ENCODE results near the gene NR2C1. TPM values are rescaled to one million over a fixed set of nuclear protein-coding genes. Genes with fewer than 3 reads are reported as not detected.

Gene NR2C1
- total and polyA plus RNA-seq, 9 of the 15 experiments (the other 6 are each of a cell fraction or from before 2014, with no cell fraction given) = 8.5 to 42.4 (median 35.6) TPM

- TF ChIP-seq U2AF1 (optimal IDR thresholded peaks at IDR 0.05; ENCODE audit: low read depth, low read length) (no peak), SNRNP70 (optimal IDR thresholded peaks at IDR 0.05; ENCODE audit: low read depth, low read length) (no peak), SIX5 (IDR thresholded peaks at IDR 0.05; ENCODE audit: borderline replicate concordance in 1 of 2, insufficient read depth in 1 of 2, low read depth in 1 of 2, low read length in 2 of 2) (no peak), OTX1 (CRISPR knock-in tag; IDR thresholded peaks at IDR 0.05) (no peak)
- no peaks in the 10 kb centered on the region for H4K20me1 ChIP-seq (replicated peaks; ENCODE audit: control insufficient read depth, insufficient read depth, low read length)
- in situ Hi-C loops (cut with MboI) (no loop called here), intact Hi-C loops (cut with micrococcal nuclease) (no loop called here)
- H3K9ac ChIP-seq (ENCODE audit: insufficient read depth in 1 of 2, low read depth in 2 of 2, low read length in 2 of 2) = no peak overlapping the region
- peaks cover 12% of the 10 kb centered on the region; the same call in 2 of the 3 replicates for H3K36me3 ChIP-seq (ENCODE audit: control insufficient read depth, insufficient read depth, low read length)
- H3K27ac ChIP-seq (ENCODE audit: extremely low read depth, low read depth, low read length) = no peak overlapping the region
- DNase-seq (ENCODE audit: extremely low read depth in 1 of 4, low spot score in 3 of 4) (no peak), FAIRE-seq (no peak), ATAC-seq (no peak)
- no peaks in the 10 kb centered on the region for H3K9me3 ChIP-seq (replicated peaks; ENCODE audit: control insufficient read depth, insufficient read depth, low read depth, low read length)
- no peak overlapping the region for H3K4me3 ChIP-seq
- peaks cover 0 to 5% of the 10 kb centered on the region in 2 experiments; a peak in 2 of 5 replicates for H3K4me1 ChIP-seq (replicated peaks in 1 of 2; ENCODE audit: control insufficient read depth in 2 of 2, insufficient read depth in 2 of 2, low read length in 2 of 2)
- no peak overlapping the region for H2AFZ ChIP-seq (ENCODE audit: low read depth, low read length)
- 78% methylated on average over 5 of the region's 5 CpGs for whole genome bisulfite sequencing (ENCODE audit: insufficient coverage, low coverage, missing lambda C conversion rate)
- H3K79me2 ChIP-seq (ENCODE audit: control insufficient read depth, insufficient read depth, low read length) = 0 out of 3 replicates have a peak, but pooled peaks cover 2% of the 10 kb centered on the region
- POLR2A ChIA-PET = interaction anchor here (1.3 to 2.3 kb wide), 2 partner anchors 13 to 19 kb away, joined by 3 to 7 read pairs; no protein-coding TSS in a partner anchor
- no peaks in the 10 kb centered on the region for H3K9me1 ChIP-seq (ENCODE audit: control insufficient read depth, insufficient read depth, low read length)
- BruUV-seq (replicated peaks) = no TSS peak
- no peaks in the 10 kb centered on the region for H3K27me3 ChIP-seq (ENCODE audit: control insufficient read depth in 2 of 2, insufficient read depth in 2 of 2, low read length in 2 of 2)
- CTCF ChIA-PET (ENCODE audit: low intra/inter-chr PET ratio) = no interaction called here
- H3K4me2 ChIP-seq (ENCODE audit: insufficient read depth, low read length) = no peak overlapping the region
Observed at GRCh38 chr12:94973221-94973620, 100.2 kb downstream of the NR2C1 start.

- WGBS (ENCODE audit: insufficient coverage, low coverage, missing lambda C conversion rate) = 56% methylated on average over 1 of the region's 2 CpGs
- Histone ChIP-seq H3K4me1 (replicated peaks in 1 of 2; ENCODE audit: control insufficient read depth in 2 of 2, insufficient read depth in 2 of 2, low read length in 2 of 2) (peaks cover 0 to under 1% of the 10 kb centered on the region in 2 experiments; a peak in 2 of 5 replicates), H3K4me3 (no peak overlapping the region)
- TF ChIP-seq CEBPB (tag; IDR thresholded peaks at IDR 0.05) (no peak), ZNF175 (CRISPR knock-in tag; IDR thresholded peaks at IDR 0.05; ENCODE audit: low read depth) (no peak), ZBTB34 (CRISPR knock-in tag; IDR thresholded peaks at IDR 0.05) (no peak), ATF2 (CRISPR knock-in tag; IDR thresholded peaks at IDR 0.05) (no peak), NRF1 (conservative IDR thresholded peaks at IDR 0.05 in 1 of 2, IDR thresholded peaks at IDR 0.05 in 1 of 2) (no peak)
Observed at GRCh38 chr12:94972795-94973194, 100.6 kb downstream of the NR2C1 start.

More at GRCh38 chr12:94972795-94973194, 100.6 kb downstream of the NR2C1 start:
- H3K36me3 ChIP-seq (ENCODE audit: control insufficient read depth, insufficient read depth, low read length) = peaks cover 12% of the 10 kb centered on the region; the same call in 2 of the 3 replicates
- H4K20me1 ChIP-seq (replicated peaks; ENCODE audit: control insufficient read depth, insufficient read depth, low read length) = no peaks in the 10 kb centered on the region
- no peak overlapping the region for H3K9ac ChIP-seq (ENCODE audit: insufficient read depth in 1 of 2, low read depth in 2 of 2, low read length in 2 of 2)
- no peak overlapping the region for H3K27ac ChIP-seq (ENCODE audit: extremely low read depth, low read depth, low read length)
- ChIA-PET CTCF (ENCODE audit: low intra/inter-chr PET ratio) (no interaction called here), POLR2A (interaction anchor here (0.6 to 2.3 kb wide), 3 partner anchors 12 to 273 kb away, joined by 3 to 7 read pairs (median 3); no protein-coding TSS in a partner anchor)
- intact Hi-C loops (cut with micrococcal nuclease) = no loop called here
- H3K9me1 ChIP-seq (ENCODE audit: control insufficient read depth, insufficient read depth, low read length) = no peaks in the 10 kb centered on the region
- in situ Hi-C loops (cut with MboI) = no loop called here
- no peak overlapping the region for H3K4me2 ChIP-seq (ENCODE audit: insufficient read depth, low read length)
- H3K9me3 ChIP-seq (replicated peaks; ENCODE audit: control insufficient read depth, insufficient read depth, low read depth, low read length) = no peaks in the 10 kb centered on the region
- no TSS peak for BruUV-seq (replicated peaks)
- H2AFZ ChIP-seq (ENCODE audit: low read depth, low read length) = no peak overlapping the region
- DNase-seq (ENCODE audit: extremely low read depth in 1 of 4, low spot score in 3 of 4) (no peak), FAIRE-seq (no peak), ATAC-seq (no peak)
- 0 out of 3 replicates have a peak, but pooled peaks cover under 1% of the 10 kb centered on the region for H3K79me2 ChIP-seq (ENCODE audit: control insufficient read depth, insufficient read depth, low read length)
- H3K27me3 ChIP-seq (ENCODE audit: control insufficient read depth in 2 of 2, insufficient read depth in 2 of 2, low read length in 2 of 2) = no peaks in the 10 kb centered on the region

Data from K562 (cell line).